Measurements from ENCODE around the gene PLXND1.

DNA sequence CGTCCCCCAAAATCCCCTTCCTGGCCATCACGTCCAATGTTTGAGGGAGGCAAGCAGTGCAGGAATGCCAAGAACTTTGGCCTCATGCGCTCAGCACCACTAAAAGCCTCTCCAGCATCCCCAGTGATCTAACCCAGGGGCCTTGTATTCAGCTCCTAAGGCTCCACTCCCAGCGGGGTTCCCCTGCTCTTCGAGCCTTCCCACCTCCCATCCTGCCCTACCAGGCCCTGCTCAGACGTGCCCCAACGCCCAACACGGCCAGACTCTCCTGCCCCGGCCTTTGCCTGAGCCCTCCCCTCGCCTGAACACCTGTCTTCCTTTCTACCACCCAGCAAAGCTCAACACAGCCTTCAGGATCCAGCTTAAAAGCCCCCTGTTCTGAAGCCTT is 30.5 kb downstream of the PLXND1 start:
- TF ChIP-seq, protein P1, sequence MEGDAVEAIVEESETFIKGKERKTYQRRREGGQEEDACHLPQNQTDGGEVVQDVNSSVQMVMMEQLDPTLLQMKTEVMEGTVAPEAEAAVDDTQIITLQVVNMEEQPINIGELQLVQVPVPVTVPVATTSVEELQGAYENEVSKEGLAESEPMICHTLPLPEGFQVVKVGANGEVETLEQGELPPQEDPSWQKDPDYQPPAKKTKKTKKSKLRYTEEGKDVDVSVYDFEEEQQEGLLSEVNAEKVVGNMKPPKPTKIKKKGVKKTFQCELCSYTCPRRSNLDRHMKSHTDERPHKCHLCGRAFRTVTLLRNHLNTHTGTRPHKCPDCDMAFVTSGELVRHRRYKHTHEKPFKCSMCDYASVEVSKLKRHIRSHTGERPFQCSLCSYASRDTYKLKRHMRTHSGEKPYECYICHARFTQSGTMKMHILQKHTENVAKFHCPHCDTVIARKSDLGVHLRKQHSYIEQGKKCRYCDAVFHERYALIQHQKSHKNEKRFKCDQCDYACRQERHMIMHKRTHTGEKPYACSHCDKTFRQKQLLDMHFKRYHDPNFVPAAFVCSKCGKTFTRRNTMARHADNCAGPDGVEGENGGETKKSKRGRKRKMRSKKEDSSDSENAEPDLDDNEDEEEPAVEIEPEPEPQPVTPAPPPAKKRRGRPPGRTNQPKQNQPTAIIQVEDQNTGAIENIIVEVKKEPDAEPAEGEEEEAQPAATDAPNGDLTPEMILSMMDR (IDR thresholded peaks at IDR 0.05), result no peak
- no peak for TF ChIP-seq POLR2A (IDR thresholded peaks at IDR 0.05)
- TF ChIP-seq EP300 (IDR thresholded peaks at IDR 0.05), result no peak
